GM19438 (cell line): ENCODE results near the gene AATK.

Experiments
- ATAC-seq: cut with Tn5 transposase; IDR thresholded peaks from one replicate; pipeline ENCODE4 v1.9.1; 2021; ENCODE audit warnings: low read depth; ENCODE audit not compliant: unreplicated experiment

The AATK gene

DNA sequence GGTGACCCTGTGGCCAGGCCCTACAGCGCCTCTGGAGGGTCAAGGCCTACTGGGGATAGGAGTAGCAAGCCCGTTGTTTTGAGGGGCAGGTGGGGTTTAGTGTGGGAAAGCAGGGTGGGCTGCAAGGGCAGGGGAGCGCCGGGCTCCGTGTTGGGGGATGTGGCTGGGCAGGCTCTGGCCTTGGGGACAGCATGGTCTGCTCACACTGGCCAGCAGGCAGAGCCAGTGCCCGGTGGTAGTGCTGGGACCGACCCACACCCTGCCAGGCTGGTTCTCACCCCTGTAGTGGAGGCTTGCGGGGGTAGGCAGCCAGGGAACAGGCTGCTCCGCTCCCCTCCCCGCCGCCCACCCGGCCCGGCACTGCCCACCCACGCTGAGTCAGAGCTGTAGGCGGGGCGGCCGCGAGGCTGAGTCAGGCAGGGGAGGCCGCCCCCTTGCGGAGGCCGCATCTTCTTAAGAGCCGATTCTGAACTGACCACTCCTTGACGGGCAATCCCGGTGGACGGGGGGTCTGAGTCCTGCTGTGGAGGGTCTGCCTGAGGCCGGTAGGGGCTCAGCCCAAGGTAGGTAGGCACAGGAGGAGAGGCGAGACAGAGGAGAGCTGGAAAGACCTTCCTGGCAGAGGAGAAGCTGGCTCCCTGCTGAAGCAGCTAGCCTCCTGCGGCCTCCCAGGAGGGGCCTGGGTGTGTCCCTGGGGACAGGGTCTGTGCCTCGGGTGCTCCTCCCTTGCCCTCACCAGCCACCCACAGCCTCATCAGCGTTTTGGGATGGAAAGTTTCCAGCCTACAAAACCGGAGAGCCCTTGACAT is 68.7 kb downstream of the AATK start:
- ATAC-seq: no peak

DNA sequence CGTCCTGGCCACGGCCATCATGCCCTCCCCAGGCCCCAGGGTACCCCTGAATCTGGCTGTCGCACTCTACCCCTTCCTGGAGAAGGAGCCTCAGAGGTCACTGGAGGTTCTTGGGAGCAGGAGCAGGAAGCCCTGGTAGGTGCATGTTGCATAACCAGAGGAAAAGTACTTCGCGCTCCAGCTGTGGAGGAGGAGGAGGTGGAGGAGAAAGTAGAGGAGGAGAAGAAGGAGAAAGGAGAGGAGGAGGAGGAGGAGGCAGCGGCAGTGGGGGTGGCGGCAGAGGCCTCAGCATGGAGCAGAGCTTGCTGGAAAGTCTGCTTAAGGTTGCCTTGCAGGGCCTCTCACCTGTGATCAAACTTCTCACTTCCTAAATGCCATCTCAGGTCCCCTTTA is 69.3 kb downstream of the AATK start:
- no peak for ATAC-seq

DNA sequence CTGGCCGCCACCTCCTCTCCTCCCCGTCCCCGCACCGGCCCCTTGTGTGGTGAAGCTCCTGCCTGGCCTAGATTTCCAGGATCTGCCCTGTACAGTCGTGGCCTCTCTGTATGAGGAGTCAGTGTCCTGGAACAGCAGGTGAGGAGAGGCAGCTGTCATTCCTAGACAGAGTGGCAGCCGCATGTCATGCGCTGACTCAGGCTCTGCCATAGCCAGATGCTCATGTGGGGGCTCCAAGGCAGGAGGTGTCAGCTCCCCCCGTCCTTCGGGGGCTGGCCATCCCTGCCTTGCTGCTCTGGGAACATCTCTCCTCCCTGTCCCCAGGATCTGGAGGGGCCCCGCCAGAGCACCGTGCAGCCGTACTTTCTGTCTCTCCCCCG is 70.6 kb downstream of the AATK start:
- no peak for ATAC-seq

DNA sequence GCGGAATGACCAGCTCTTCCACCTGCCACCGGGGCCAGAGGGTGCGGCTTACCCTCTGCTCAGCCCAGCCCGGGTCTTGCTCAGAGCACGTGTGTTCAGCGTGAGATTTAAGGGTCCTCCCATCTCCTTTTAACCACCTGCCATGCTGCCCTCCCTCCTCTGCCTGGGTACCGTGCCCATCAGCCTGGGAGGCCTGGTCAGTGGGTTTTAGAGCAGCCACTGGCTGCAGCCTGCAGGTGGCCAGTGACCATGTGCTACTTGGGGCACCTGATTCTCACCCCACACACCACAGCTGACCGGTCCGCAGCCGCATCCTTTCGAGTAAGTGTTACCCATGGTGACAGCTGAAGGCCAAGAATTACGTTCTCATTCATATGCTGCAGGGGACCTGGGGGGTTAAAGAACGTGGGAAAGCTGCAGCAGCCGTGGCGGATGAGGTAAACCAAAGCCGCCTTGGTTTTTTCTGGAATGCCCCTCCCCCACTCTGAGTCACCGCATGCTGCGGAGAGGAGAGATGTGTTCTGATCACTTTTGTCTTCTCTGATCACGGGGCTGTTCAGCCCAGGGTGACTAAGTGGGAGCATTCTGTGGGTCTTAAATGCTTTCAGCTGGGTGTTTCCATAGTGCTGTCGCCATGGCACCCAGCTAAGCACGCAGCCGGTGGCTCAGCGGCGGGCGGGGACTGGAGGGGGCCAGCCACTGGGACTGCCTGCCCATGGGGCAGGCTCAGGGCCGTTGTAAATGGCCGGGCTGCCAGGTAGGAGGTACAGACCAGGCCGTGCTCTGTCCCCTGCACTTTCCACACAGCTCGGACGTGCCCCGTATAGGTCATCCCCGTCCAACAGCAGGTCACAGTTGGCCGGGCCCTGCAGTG is 71.3 kb downstream of the AATK start:
- ATAC-seq: no peak

DNA sequence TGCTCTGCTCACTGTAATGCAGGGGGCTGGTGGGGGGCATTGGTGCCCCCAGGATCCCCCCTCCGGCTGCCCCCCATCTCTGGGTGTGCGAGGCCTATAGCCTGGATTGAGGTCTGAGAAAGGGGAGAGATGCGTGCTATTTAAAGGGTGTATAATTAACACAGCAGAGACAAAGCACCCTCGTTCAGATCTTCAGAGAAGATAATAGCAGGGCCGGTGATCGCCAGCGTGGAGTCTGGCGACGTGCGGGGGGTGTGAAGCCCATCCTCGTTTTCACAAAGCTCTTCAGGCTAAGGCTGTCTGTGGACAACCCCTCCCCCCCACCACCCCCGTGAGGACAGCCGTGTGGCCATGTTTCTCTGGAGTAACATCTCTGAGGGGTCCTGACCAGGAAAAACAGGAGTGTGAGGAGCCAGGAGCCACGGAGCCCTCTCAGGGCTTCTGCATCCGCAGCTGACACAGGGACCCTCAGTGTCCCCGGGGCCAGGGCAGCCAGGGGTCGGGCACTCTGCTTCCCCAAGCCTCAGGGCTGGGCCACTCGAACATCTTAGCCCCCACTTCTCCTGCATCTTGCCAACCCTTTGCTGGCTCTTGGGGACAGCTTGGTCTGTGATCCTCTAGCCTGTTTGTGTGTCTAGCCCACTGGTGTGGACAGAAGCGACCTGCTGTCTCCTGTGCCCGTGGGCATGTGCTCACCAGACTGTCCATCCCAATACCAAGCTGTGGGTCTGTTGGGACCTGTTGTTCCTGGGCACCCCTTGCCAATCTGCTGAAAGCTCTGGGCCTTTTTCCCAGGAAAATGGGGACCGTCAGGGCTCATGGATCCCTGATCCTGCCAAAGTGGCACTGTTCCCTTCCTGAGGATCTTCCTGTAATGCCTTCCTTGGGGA is 72.2 kb downstream of the AATK start:
- ATAC-seq: no peak

DNA sequence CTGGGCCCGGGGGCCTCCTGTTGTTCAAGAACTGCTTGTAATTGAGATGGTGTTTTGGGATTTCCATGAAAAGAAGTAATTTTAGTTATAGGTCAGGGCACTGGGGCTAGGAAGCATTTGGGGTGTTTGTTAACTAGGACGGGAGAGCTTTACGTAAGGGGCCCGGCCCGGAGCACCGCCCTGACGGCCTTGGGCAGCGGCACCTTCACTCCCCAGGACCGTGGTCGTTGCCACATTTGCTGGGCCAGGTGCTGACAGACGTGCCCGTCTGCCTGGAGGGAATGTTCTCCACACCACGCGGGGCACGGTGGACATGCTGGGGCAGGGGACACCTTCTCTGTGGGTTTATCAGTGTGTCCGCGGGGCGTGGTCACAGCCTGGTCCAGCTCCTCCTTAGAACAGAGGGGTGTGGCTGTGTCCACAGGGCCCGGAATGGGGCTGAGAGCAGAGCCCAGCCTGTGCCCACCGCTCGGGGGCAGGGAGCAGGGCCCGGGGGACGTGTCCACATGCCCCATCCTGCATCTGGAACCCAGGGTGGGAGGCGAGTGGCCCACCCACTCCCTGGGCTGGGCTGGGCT is 73.4 kb downstream of the AATK start:
- no peak for ATAC-seq

DNA sequence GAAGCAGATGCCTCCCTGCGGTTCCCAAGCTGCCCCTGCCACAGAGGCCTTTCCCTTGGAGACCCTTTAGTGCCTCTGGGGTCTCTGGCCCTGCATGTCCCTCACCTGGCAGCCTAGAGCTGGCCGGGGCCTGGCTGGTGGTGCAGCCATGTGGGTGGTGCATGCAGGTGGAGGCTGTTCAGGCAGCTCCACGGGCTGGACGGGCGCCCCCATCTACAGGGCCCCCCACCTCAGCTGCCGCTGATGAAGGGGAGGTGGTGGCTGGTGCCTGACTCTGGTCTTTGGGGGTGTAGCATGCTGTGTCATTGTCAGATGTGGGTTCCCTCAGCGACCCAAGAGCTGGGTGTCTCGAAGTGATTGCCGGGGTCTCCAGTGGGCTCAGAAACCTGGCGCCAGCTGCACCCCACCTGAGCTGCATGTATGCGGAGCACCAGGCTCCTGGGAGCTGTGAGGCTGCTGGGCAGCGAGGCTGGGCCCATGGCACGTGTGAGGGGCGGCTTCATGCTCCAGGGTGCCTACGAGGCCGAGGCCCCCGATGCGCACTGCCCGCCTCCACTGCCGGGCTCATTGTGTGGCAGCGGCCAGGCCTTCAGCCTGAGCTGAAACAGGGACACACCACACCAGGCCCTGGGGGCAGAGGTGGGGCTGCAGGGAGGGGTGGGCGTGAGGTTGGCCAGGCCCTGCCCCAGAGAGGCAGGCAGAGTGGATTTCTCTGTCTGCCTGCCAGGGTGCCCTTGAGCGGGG is 74.1 kb downstream of the AATK start:
- no peak for ATAC-seq

DNA sequence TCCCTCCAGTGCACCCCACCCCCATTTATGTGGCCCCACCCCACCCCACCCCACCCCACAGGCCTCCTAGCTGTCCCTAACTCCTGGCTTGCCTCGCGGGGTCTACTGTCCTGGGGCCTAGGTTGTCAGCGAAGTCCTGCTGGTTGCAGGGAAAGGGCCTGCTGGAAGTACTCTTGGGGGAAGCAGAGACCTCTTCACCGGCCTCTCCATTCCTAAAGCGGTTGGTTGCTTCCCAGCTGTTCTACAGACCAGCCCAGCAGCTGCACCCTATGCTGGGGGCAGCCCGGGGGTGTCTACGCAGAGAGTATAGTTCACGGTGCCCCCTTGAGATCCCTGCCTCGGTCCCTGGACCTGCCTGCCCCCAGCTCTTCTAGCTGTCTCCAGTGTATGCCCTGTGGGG is 74.9 kb downstream of the AATK start:
- ATAC-seq: no peak

DNA sequence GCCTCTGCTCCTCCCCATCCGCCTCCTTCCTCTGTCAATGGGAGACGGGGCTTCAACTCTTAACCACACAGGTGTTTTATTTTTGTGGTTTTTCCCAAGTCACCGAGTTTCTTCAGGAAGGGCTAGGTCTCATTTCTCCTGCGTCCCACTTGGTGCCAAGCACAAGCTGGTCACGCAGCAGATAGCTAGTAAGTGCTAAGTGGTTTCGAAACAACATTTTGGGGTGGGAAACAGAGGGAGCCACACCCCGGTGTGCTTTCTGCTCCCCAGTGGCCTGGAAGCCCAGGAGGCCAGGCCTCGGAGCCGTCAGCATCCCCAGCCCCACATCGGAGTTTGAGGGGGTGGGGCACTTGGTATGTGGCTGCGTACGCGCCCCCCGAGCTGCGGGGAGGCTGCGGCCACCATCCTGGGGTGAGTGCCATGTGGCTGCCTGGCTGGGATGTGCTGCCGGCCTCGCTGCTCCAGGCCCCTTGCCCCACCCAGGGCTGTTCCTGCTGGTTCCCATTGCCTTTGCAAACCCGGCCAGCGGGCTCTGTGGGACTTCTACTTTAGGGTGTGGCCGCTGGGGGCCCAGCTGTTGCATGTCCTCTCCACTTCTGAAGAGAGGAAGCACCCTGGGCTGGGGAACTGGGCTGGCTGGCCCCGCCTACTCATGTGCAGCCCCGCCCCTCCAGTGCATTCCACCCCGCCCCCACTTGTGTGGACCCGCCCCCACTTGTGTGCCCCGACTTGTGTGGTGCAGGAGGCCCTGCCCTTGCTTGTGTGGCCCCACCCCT is 75.5 kb downstream of the AATK start:
- ATAC-seq: no peak

DNA sequence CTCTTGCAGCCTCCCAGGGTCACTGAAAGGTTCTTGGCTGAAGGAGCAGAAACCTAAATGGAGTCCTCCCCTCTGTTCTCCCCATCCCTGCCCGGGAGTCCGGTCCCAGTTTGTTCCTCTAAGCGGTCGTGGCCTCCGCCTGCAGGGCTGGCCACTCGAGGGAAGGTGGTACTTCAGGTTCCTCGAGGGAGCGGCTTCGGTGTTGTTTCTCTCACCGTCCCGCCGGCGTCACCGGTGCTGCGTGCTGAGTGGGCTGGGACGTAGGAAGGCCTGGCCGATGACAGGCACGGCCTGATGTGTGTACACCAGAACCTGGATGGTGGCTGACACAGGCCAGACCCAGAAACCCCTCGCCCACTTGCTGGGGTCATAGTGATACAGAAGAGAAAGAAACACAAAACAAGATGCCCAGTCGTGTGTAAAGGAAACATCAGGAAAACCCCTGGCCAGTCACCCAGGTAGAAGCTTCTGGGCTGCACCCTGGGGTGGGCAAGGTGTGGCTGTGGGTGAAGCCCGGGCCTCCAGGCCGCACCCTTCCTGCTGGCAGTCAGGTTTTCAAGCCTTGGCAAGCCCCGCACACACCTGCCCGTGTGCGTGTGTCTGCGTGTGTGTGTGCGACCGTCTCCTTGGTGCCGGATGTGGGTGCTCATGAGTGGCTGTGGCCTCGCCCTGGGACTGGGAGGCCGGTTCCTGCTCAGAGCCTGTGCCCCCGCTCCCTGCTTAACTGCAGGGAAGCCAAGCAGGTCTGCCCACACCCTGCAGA is 79.1 kb downstream of the AATK start:
- ATAC-seq: no peak

DNA sequence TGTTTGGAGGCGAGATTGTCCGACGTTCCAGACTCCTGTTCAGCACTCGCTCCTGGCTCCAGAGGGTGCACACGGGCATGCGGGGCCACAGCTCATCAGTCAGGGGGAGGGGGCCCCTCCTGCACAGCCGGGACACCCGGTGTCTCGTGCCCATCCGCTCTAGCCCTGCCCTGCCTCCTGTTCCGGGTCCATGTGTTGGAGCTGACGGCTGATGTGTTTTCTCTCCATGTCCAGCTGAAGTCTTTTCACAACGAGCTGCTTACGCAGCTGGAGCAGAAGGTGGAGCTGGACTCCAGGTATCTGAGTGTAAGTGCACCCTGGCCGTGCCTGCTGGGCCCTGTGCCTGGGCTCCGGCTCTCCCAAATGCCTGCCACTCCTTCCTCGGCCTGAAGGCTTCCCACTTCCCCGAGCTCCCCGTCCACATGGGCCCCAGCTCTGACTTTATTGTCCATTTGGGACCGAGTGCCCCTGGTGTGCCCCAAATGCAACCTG is 80.6 kb downstream of the AATK start:
- ATAC-seq: no peak

DNA sequence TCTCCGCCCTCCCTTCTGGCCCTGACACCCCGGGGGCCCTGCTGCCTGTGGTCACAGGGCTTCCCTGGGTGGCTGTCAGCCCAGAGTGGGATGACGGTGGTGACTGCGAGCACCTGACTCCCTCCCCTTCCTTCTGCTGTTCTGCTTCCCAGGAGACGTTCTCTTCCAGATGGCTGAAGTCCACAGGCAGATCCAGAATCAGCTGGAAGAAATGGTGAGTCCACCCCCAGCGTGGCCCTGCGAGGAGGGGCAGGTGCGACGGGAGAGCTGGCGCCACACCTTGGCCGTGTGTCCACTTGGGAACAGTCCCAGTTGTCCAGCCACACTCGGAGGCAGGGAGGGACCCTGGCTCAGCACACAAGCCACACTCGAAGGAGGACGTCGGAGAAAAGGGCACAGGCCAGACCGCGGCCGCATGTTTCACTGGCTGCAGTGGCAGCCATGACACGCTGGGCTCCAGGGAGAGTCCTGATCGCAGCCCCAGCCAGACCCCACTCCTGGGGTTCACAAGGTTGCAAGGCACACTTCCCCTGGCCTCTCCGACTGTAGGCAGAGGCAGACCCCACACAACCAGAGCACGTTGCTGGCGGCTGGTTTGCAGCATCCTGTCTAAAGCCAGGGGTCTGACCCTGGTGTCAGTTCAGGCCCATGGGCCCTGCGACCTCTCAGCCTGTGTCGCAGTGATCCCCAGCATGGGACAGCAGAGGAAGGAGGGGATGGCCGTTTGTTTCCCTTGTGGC is 81.2 kb downstream of the AATK start:
- no peak for ATAC-seq

DNA sequence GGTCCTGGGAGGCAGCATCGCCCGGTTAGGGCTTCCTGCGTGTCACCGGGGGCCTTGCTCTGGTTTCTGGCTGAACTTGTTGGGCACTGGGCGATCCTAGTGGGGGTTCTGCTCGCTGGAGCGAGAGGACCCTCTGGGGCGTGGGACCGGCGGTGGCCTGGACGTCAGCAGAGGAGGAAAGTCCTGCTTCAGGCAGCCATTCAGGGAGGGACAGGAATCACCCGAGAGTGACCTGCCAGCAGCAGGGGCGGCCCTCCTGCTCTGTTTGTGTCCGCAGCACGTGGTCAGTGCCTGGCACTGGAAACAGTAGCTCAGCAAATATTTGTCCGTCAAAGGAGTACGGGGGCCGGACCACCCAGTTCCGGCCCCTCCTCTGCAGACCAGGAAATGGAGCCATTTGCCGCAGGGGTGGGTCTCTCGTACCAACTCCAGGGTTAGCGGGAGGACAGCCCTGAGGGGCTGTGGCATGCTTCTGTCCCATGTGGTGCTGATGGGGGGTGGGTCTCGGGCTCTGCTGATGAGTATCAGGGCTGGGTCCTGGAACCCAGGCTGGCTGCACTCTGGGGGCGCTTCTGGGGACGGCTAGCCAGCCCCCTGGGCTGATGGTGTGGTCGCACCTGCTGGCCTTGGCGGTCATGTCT is 82.8 kb downstream of the AATK start:
- ATAC-seq: no peak

DNA sequence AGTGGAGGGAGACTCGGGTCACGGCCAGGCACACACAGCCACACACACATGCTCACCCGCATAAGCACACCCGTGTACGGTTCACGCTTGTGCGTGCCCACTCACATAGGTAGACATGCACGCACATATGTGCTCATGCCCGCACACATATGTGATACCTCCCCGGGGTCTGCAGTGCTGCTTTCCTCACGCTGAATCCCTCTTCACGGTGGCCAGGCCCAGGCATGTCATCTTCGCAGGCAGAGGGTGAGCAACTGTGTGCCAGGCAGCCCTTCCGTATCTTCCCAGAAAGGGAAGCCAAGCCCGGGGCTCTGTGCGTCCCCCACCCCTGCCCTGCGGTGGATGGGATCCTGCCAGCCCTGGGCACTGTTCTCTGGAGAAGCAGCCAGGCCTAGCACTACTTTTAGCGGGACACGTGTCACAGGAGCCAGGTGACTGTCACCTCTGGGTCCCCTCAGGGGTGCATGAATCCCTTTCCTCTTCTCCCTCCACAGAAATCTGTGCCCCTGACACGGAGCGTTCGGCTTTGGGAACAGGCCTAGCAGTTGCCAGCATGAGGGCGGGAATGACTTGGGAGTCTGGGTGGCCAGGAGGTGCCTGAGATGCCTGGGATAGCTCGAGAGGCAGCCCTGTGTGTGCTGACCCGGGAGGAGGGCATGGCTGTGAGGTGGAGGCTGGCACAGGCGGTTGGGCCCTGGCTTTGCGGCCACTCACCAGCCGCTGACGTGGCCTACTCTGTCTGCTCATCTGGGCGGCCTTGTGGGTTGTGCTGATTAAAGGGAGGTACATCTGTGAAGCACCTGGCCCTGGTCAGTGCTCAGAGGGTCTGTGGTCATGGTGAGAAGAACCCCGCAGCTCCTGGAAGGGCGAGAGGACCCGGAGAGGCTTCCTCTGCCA is 83.6 kb downstream of the AATK start:
- no peak for ATAC-seq

DNA sequence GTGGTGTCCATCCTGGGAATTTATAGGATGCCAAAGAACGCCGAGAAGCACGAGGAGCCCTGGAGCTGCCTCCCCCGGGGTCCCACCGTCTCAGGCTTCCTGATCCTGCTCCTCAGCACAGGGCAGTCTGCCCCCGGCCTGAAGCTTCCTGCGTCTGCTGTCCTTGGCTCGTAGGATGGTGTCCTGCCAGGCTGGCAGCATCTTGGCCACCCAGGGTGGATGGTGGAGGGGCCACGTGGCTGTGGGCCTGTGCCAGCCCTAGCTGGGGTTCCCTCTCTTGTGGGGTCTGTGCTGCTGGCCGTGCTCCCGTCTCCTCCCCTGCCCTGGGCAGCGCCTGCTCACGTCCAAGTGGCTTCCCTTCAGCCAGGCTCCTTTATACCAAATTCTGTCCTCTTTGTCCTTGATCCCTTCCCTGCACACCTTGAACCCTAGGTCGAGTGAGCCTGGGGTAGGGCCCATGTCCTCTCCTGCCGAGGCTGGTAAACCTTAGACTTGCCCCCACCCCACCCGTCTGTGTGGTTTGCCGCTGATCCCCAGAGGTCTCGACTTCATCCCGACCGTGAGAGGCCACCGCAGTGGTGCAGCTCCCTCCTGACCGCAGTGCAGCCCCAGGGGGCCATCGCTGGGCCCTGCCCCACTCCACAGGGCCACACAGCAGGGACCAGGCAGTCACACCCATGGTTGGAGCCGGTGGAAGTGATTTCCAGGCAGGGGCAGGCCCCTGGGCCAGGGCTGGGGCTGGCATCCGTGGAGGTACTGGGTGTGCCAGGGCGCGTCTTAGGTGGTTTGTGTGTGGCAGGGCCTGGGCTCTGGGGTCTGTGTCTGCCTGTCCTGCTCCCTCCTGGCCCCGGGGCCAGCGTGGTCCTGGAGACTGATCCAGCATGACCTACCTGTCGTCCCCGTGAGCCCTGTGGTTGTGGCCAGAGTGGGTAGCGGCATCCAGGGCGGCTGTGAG is 84.5 kb downstream of the AATK start:
- no peak for ATAC-seq
